ENCODE measurements around the gene SERPINA5.

- TF ChIP-seq ETV6 (CRISPR knock-in tag; IDR thresholded peaks at IDR 0.05) (no peak), ZNF138 (CRISPR knock-in tag; conservative IDR thresholded peaks at IDR 0.05) (no peak), ELF4 (CRISPR knock-in tag; IDR thresholded peaks at IDR 0.05; ENCODE audit: low read depth) (no peak), CREM (CRISPR knock-in tag; IDR thresholded peaks at IDR 0.05) (no peak), ZNF263 (CRISPR knock-in tag; IDR thresholded peaks at IDR 0.05; ENCODE audit: low read depth) (no peak), KAT7 (CRISPR knock-in tag; IDR thresholded peaks at IDR 0.05; ENCODE audit: borderline replicate concordance) (no peak), STAT6 (CRISPR knock-in tag; conservative IDR thresholded peaks at IDR 0.05; ENCODE audit: low read depth) (no peak), CREB1 (CRISPR knock-in tag; IDR thresholded peaks at IDR 0.05) (no peak), GTF2I (CRISPR knock-in tag; conservative IDR thresholded peaks at IDR 0.05) (no peak), ZNF121 (CRISPR knock-in tag; IDR thresholded peaks at IDR 0.05) (no peak)
- TF ChIP-seq, protein P1, sequence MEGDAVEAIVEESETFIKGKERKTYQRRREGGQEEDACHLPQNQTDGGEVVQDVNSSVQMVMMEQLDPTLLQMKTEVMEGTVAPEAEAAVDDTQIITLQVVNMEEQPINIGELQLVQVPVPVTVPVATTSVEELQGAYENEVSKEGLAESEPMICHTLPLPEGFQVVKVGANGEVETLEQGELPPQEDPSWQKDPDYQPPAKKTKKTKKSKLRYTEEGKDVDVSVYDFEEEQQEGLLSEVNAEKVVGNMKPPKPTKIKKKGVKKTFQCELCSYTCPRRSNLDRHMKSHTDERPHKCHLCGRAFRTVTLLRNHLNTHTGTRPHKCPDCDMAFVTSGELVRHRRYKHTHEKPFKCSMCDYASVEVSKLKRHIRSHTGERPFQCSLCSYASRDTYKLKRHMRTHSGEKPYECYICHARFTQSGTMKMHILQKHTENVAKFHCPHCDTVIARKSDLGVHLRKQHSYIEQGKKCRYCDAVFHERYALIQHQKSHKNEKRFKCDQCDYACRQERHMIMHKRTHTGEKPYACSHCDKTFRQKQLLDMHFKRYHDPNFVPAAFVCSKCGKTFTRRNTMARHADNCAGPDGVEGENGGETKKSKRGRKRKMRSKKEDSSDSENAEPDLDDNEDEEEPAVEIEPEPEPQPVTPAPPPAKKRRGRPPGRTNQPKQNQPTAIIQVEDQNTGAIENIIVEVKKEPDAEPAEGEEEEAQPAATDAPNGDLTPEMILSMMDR (IDR thresholded peaks at IDR 0.05), result no peak
- TF ChIP-seq, protein P2, sequence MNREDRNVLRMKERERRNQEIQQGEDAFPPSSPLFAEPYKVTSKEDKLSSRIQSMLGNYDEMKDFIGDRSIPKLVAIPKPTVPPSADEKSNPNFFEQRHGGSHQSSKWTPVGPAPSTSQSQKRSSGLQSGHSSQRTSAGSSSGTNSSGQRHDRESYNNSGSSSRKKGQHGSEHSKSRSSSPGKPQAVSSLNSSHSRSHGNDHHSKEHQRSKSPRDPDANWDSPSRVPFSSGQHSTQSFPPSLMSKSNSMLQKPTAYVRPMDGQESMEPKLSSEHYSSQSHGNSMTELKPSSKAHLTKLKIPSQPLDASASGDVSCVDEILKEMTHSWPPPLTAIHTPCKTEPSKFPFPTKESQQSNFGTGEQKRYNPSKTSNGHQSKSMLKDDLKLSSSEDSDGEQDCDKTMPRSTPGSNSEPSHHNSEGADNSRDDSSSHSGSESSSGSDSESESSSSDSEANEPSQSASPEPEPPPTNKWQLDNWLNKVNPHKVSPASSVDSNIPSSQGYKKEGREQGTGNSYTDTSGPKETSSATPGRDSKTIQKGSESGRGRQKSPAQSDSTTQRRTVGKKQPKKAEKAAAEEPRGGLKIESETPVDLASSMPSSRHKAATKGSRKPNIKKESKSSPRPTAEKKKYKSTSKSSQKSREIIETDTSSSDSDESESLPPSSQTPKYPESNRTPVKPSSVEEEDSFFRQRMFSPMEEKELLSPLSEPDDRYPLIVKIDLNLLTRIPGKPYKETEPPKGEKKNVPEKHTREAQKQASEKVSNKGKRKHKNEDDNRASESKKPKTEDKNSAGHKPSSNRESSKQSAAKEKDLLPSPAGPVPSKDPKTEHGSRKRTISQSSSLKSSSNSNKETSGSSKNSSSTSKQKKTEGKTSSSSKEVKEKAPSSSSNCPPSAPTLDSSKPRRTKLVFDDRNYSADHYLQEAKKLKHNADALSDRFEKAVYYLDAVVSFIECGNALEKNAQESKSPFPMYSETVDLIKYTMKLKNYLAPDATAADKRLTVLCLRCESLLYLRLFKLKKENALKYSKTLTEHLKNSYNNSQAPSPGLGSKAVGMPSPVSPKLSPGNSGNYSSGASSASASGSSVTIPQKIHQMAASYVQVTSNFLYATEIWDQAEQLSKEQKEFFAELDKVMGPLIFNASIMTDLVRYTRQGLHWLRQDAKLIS (CRISPR knock-in tag; IDR thresholded peaks at IDR 0.05; ENCODE audit: borderline replicate concordance), result no peak
- TF ChIP-seq, protein P3, sequence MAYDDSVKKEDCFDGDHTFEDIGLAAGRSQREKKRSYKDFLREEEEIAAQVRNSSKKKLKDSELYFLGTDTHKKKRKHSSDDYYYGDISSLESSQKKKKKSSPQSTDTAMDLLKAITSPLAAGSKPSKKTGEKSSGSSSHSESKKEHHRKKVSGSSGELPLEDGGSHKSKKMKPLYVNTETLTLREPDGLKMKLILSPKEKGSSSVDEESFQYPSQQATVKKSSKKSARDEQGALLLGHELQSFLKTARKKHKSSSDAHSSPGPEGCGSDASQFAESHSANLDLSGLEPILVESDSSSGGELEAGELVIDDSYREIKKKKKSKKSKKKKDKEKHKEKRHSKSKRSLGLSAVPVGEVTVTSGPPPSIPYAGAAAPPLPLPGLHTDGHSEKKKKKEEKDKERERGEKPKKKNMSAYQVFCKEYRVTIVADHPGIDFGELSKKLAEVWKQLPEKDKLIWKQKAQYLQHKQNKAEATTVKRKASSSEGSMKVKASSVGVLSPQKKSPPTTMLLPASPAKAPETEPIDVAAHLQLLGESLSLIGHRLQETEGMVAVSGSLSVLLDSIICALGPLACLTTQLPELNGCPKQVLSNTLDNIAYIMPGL (CRISPR knock-in tag; IDR thresholded peaks at IDR 0.05), result no peak
- TF ChIP-seq, protein P4, sequence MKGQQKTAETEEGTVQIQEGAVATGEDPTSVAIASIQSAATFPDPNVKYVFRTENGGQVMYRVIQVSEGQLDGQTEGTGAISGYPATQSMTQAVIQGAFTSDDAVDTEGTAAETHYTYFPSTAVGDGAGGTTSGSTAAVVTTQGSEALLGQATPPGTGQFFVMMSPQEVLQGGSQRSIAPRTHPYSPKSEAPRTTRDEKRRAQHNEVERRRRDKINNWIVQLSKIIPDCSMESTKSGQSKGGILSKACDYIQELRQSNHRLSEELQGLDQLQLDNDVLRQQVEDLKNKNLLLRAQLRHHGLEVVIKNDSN (CRISPR knock-in tag; IDR thresholded peaks at IDR 0.05), result no peak
Observed at GRCh38 chr14:94536836-94537235, 44.4 kb upstream of the SERPINA5 start.

Measured in WTC11 (cell line).